ENCODE data around the gene TMEM270. TPM values are rescaled to one million over a fixed set of nuclear protein-coding genes. Genes with fewer than 3 reads are reported as not detected.
"Not testable (repeated sequence)": the region's sequence is repeated elsewhere in the genome, so short reads cannot be mapped to it uniquely, and the experiment has no call there.

Gene TMEM270
- total RNA-seq, 1 experiment from 2014 or later, result not detected

DNA sequence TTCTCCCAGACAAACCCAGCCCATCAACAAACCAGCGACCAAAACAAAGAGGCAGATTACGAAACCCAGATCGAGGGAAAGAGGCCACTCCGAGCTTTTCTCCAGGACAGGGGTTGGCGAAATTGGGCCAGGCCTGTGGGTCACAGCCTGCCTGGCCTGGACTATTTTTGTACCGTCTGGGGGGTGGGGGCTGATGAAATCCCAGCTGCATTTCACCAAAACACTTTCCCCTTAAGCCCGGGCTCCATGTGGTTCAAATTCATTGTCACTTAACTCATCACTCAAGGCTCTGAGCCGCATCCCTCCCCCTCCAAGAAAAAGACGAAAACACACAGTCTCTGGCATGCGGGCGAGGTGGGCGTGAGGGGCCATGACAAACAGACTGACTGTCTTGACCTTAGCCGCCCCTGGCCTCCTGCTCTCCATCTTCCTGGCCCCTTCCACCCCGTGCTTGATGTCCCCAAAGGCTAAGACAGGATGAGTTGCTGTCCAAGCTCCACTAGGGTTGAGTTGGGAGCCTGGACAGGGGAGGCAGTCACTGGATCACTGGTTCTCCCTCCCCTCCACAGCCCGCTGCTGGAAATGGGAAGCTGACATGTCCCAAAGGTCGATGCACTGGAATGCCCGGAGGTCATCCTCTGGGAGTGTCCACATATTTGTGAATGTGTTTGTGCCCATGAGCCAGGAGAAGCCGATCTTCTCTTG, 19.2 kb downstream of the TMEM270 start:
- no peaks in the 10 kb centered on the region for H3K27me3 ChIP-seq (replicated peaks)
- no peak for DNase-seq (ENCODE audit: low read depth in 1 of 2, low spot score in 2 of 2)
- no peak overlapping the region for H3K4me3 ChIP-seq
- H3K4me1 ChIP-seq (replicated peaks), result no peaks in the 10 kb centered on the region; the same call in 1 of the 2 replicates
- no peak overlapping the region for H3K27ac ChIP-seq
- no peaks in the 10 kb centered on the region for H3K9me3 ChIP-seq (replicated peaks)
- no peaks in the 10 kb centered on the region for H3K36me3 ChIP-seq

DNA sequence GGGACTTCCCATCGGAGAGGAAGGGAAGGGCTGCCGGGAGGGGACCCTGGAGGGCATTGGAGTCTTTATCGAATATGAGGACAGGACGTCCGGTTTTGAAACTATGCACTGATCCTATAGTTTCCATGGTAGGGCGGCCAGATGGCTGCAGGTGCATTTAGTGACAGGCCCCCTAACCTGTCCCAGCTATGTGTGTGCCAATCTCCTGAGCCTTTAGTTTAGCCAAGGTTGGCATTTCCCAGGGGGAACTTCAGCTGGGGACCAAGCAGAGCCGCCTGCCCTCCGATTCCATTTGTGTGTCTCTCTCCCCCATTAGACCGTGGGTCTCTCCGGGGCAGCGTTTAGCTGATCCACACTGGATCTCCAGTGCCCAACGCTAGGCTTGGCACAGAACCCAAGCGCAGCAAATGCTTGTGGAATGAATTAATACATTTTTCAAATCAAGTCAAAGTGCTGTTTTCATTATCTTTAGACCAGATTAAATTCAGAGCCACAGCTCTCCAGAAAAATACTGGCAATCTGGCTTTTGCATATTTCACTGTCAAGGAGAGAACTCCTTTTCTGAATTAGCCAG, 19.9 kb downstream of the TMEM270 start:
- Histone ChIP-seq H3K9me3 (replicated peaks) (no peaks in the 10 kb centered on the region), H3K4me3 (no peak overlapping the region), H3K27ac (no peak overlapping the region), H3K4me1 (replicated peaks) (no peaks in the 10 kb centered on the region; the same call in 1 of the 2 replicates), H3K36me3 (no peaks in the 10 kb centered on the region), H3K27me3 (replicated peaks) (no peaks in the 10 kb centered on the region)
- DNase-seq (ENCODE audit: low read depth in 1 of 2, low spot score in 2 of 2), result no peak

DNA sequence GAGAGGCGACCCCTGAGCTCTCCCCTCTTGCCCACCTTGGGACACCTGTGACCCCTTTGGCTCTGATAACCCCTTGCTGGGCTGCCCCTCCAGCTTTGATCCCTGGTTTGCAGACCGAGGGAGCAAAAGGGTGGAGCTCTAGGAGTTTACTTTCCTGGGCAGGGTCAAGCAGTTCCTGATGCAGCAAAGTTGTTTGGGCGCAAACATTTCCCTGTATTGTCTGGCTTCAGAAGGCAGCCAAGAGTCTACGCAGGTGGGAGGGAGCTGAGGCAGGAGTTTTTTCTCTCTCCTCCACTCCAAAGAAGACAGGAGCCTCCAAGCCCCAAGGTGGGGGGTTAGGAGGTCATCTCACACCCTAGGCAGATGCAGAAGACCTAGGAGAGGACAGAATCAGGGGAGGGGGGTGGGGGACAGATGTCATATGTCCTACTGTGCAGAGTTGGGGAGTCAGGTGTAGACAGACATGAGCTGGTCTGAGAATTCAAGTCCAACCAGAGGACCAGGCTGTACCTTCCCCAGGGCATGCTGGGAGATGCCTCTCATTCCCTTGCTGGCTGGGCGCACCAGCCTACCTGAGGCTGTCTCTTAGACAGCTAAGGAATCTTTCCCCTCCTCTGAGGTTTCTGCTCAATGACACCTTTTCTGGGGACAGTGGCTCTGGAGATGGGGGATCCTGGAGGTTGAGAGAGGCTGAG, 20.5 kb downstream of the TMEM270 start:
- Histone ChIP-seq H3K4me1 (replicated peaks) (peaks cover 3% of the 10 kb centered on the region), H3K27me3 (replicated peaks) (no peaks in the 10 kb centered on the region), H3K27ac (no peak overlapping the region), H3K9me3 (replicated peaks) (no peaks in the 10 kb centered on the region), H3K36me3 (no peaks in the 10 kb centered on the region), H3K4me3 (no peak overlapping the region)
- DNase-seq (ENCODE audit: low read depth in 1 of 2, low spot score in 2 of 2), result no peak

DNA sequence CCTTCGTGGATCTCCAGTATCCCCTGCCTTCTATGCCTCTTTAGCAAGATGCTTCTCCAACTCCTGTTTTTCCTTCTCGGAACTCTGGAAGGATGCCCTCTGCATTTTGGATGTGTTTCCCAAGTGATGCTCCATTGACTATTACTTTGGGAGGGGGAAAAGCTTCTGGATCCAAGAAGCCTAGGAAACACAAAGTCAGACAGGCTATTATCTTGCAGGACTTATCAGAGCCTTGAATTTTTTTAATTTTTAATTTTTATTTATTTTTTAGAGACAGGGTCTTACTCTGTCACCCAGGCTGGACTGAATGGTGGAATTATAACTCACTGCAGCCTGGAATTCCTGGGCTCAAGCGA, 21.1 kb downstream of the TMEM270 start:
- DNase-seq (ENCODE audit: low read depth in 1 of 2, low spot score in 2 of 2), result no peak
- H3K4me1 ChIP-seq (replicated peaks), result peaks cover 3% of the 10 kb centered on the region
- H3K27me3 ChIP-seq (replicated peaks), result no peaks in the 10 kb centered on the region
- H3K9me3 ChIP-seq (replicated peaks), result no peaks in the 10 kb centered on the region
- no peak overlapping the region for H3K27ac ChIP-seq
- H3K4me3 ChIP-seq, result no peak overlapping the region
- H3K36me3 ChIP-seq, result no peaks in the 10 kb centered on the region

DNA sequence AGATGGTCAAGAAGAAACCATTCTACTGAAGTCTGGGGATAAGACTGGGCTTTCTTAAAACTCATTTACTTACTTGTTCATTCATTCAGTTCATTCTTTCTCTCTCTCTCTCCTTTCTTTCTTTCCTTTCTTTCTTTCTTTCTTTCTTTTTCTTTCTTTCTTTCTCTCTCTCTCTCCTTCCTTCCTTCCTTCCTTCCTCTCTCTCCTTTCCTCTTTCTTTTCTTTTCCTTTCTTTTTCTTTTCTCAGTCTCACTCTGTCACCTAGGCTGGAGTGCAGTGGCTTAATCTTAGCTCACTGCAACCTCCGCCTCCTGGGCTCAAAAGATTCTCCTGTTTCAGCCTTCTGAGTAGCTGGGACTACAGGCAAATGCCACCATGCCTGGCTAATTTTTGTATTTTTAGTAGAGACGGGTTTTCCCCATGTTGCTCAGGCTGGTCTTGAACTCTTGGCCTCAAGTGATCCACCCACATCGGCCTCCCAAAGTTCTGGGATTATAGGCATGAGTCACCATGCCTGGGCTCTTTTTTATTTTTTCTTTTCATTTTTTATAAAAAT, 24.0 kb downstream of the TMEM270 start:
- H3K4me1 ChIP-seq (replicated peaks); H3K27me3 ChIP-seq (replicated peaks); H3K4me3 ChIP-seq; H3K27ac ChIP-seq; DNase-seq (ENCODE audit: low read depth in 1 of 2, low spot score in 2 of 2); H3K36me3 ChIP-seq; H3K9me3 ChIP-seq (replicated peaks): not testable (repeated sequence)

DNA sequence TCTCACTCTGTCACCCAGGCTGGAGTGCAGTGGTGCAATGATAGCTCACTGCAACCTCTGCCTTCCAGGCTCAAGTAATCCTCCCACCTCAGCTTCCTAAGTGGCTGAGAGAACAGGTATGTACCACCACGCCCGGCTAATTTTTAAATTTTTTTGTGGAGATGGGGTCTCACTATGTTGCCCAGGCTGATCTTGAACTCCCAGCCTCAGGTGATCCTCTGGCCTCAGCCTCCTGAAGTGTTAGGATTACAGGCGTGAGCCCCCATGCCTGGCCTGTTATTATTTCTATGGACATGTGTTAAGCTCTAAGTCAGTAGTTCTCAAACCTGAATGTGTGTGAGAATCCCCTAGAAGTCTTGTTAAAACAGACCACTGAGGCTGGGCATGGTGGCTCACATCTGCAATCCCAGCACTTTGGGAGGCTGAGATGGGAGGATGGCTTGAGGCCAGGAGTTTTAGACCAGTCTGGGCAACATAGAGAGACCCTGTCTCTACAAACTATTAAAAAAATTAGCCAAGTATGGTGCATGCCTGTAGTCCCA, 24.5 kb downstream of the TMEM270 start:
- DNase-seq (ENCODE audit: low read depth in 1 of 2, low spot score in 2 of 2), result no peak
- H3K27ac ChIP-seq, result no peak overlapping the region
- no peak overlapping the region for H3K4me3 ChIP-seq
- peaks cover 3% of the 10 kb centered on the region; the same call in 1 of the 2 replicates for H3K4me1 ChIP-seq (replicated peaks)
- no peaks in the 10 kb centered on the region for H3K27me3 ChIP-seq (replicated peaks)
- no peaks in the 10 kb centered on the region for H3K36me3 ChIP-seq
- H3K9me3 ChIP-seq (replicated peaks), result no peaks in the 10 kb centered on the region

DNA sequence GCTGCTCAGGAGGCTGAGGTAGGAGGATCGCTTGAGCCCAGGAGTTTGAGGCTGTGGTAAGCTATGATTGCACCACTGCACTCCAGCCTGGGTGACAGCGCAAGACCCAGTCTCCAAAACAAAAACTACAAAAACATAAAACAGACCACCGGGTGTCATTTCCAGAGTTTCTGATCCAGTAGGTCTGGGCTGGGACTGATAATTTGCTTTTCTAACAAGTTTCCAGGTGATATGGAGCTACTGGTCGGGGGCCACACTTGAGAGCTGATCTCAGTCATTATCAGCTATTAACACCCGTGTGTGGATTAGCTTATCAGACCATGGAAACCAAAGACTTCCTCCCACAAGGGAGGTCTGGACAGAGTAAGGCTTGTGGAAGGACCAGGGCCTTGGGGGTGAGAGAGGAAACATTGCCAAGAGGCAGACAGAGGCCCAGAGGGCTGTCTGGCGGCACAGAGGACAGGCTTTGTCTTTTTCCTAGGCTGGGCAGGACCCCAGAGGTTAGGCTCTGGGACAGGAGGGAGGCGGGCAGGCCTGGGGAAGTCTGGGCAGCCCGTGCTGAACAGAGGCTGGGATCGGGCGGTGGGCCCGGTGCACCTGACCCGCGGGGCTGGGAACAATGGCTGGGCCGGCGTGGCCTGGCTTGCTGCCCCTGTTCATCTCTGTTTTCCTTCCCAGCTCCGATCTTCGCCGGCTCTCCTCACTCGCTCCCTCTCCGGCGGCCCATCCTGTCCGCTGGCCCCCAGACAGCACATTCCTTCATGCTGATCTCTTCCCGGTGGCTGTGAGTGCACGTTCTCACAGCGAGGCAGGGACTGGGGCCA, 25.2 kb downstream of the TMEM270 start:
- Histone ChIP-seq H3K27ac (no peak overlapping the region), H3K27me3 (replicated peaks) (no peaks in the 10 kb centered on the region), H3K4me1 (replicated peaks) (peaks cover 3% of the 10 kb centered on the region; the same call in 1 of the 2 replicates), H3K36me3 (no peaks in the 10 kb centered on the region), H3K4me3 (no peak overlapping the region), H3K9me3 (replicated peaks) (no peaks in the 10 kb centered on the region)
- DNase-seq (ENCODE audit: low read depth in 1 of 2, low spot score in 2 of 2), result no peak

DNA sequence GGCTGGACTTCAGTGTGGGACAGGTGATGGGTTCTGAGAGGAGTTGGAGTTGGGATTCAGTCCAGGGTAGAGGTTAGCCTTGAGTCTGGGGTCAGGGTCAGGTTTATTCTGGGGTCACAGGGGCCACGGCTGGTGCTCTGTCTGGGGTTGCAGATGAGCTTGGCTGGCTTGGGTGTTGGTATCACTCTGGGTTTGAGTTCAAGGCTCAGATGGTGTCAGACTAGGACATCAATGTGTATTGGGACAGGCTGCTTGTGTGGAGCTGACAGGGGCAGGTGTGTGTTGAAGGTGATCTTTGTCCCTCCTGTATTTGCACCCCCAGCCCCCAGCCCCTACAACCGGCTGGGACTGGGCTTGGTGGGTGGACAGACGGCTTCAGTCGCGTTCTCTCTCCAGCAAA, 26.8 kb downstream of the TMEM270 start:
- H3K9me3 ChIP-seq (replicated peaks), result no peaks in the 10 kb centered on the region
- DNase-seq (ENCODE audit: low read depth in 1 of 2, low spot score in 2 of 2), result no peak
- H3K27me3 ChIP-seq (replicated peaks), result no peaks in the 10 kb centered on the region

DNA sequence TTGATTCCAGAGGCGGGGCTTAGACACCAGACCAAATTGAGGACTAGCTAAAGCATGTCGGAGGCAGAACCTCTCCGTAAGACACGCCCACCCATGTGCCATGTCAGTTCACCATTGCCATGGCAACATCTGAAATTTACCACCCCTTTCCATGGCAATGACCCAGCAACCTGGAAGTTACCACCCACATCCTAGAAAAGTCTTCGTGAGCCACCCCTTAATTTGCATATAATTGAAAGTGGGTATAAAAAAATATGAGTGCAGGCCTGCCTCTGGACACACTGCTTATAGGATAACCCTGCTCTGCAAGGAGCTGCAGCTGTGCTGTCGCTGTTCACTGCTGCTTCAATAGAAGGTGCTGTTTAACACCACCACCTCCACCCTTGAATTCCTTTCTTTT, 28.0 kb downstream of the TMEM270 start:
- Histone ChIP-seq H3K27ac (no peak overlapping the region), H3K36me3 (no peaks in the 10 kb centered on the region), H3K9me3 (replicated peaks) (no peaks in the 10 kb centered on the region), H3K4me1 (replicated peaks) (peaks cover 22% of the 10 kb centered on the region), H3K27me3 (replicated peaks) (no peaks in the 10 kb centered on the region), H3K4me3 (no peak overlapping the region)
- no peak for DNase-seq (ENCODE audit: low read depth in 1 of 2, low spot score in 2 of 2)

More for the DNA sequence above, 26.8 kb downstream of the TMEM270 start:
- Histone ChIP-seq H3K36me3 (no peaks in the 10 kb centered on the region), H3K27ac (no peak overlapping the region), H3K4me1 (replicated peaks) (peaks cover 10% of the 10 kb centered on the region), H3K4me3 (no peak overlapping the region)

DNA sequence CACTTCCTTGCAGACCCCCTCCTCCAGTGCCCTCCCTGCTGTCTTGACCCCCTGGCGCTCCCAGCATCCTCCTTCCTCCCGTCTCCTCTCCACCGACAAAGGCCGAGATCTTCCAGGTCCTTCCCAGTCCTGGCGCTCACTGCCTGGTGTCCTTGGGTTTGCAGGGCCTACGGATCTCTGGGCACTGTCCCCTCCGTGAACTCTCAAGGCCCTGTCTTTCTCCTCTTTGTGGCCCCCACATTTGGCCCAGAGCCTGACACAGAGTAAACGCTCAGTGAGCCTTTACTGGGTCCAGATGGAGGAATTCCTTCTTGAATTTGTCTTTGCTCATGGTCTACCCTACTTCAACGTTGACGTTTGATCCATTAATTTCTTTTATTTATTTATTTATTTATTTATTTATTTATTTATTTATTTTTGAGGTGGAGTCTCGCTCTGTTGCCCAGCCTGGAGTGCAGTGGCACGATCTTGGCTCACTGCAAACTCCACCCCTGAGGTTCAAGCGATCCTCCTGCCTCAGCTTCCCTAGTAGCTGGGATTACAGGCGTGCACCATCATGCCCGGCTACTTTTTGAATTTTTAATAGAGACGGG, 29.7 kb downstream of the TMEM270 start:
- no peak overlapping the region for H3K27ac ChIP-seq

DNA sequence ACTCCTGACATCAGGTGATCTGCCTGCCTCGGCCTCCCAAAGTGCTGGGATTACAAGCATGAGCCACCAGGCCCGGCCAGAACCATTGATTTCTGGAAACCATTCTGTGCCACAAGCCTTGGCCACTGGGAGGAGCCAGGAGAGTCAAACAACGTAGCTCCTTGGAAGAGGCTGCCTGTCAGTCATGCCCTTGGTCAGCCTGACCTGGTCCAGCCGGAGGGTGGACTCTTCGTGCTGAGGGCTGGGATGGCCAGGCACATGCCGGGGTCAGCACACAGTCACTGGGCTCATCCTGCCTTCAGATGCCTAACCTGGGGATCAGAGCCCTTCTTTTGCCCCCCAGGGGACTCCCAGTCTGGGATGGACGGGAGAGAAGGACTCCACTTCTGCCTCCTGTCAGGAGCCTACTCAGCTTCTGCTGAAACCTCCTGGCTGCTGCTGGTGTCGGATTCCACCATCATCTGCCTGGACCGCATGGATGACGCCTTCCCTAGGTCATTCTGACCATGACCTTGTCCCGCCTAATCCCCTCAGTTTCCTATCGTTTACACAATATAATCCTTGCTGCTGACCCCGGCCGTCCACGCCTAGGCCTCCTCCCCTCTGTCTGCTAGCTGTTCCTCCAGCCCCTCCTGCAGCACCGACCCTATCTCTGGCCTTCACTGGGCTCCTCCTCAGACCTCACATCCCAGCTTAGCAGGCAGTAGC, 30.4 kb downstream of the TMEM270 start:
- H3K27ac ChIP-seq, result no peak overlapping the region
- H3K4me3 ChIP-seq, result no peak overlapping the region
- H3K36me3 ChIP-seq, result no peaks in the 10 kb centered on the region
- H3K4me1 ChIP-seq (replicated peaks), result peaks cover 45% of the 10 kb centered on the region
- H3K27me3 ChIP-seq (replicated peaks), result no peaks in the 10 kb centered on the region
- H3K9me3 ChIP-seq (replicated peaks), result no peaks in the 10 kb centered on the region
- DNase-seq (ENCODE audit: low read depth in 1 of 2, low spot score in 2 of 2), result no peak

More for the DNA sequence above, 29.7 kb downstream of the TMEM270 start:
- Histone ChIP-seq H3K4me3 (no peak overlapping the region), H3K9me3 (replicated peaks) (no peaks in the 10 kb centered on the region), H3K36me3 (no peaks in the 10 kb centered on the region), H3K27me3 (replicated peaks) (no peaks in the 10 kb centered on the region), H3K4me1 (replicated peaks) (peaks cover 39% of the 10 kb centered on the region)
- DNase-seq (ENCODE audit: low read depth in 1 of 2, low spot score in 2 of 2), result no peak
